ENCODE results near the gene SFT2D1.

DNA sequence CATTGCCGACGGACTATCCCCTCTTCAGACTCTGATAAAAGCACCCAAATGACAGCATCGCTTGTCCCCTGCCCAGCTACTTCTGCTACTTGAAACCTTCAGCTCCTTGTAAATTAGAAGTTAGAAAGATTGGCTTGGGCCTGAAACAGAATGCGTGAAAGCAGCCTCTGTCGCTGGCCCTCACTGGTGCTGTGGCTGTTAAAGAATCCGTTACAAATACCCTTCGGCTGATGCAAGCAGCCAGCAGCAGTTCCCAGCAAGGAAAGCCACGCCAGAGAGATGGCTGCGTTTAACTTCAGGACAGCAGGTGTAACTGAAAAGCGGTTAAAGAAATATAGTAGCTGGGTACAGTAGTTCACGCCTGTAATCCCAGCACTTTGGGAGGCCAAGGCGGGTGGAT is 31.7 kb downstream of the SFT2D1 start:
- TF ChIP-seq, protein P1, sequence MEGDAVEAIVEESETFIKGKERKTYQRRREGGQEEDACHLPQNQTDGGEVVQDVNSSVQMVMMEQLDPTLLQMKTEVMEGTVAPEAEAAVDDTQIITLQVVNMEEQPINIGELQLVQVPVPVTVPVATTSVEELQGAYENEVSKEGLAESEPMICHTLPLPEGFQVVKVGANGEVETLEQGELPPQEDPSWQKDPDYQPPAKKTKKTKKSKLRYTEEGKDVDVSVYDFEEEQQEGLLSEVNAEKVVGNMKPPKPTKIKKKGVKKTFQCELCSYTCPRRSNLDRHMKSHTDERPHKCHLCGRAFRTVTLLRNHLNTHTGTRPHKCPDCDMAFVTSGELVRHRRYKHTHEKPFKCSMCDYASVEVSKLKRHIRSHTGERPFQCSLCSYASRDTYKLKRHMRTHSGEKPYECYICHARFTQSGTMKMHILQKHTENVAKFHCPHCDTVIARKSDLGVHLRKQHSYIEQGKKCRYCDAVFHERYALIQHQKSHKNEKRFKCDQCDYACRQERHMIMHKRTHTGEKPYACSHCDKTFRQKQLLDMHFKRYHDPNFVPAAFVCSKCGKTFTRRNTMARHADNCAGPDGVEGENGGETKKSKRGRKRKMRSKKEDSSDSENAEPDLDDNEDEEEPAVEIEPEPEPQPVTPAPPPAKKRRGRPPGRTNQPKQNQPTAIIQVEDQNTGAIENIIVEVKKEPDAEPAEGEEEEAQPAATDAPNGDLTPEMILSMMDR (IDR thresholded peaks at IDR 0.05): no peak
- TF ChIP-seq, protein P2, sequence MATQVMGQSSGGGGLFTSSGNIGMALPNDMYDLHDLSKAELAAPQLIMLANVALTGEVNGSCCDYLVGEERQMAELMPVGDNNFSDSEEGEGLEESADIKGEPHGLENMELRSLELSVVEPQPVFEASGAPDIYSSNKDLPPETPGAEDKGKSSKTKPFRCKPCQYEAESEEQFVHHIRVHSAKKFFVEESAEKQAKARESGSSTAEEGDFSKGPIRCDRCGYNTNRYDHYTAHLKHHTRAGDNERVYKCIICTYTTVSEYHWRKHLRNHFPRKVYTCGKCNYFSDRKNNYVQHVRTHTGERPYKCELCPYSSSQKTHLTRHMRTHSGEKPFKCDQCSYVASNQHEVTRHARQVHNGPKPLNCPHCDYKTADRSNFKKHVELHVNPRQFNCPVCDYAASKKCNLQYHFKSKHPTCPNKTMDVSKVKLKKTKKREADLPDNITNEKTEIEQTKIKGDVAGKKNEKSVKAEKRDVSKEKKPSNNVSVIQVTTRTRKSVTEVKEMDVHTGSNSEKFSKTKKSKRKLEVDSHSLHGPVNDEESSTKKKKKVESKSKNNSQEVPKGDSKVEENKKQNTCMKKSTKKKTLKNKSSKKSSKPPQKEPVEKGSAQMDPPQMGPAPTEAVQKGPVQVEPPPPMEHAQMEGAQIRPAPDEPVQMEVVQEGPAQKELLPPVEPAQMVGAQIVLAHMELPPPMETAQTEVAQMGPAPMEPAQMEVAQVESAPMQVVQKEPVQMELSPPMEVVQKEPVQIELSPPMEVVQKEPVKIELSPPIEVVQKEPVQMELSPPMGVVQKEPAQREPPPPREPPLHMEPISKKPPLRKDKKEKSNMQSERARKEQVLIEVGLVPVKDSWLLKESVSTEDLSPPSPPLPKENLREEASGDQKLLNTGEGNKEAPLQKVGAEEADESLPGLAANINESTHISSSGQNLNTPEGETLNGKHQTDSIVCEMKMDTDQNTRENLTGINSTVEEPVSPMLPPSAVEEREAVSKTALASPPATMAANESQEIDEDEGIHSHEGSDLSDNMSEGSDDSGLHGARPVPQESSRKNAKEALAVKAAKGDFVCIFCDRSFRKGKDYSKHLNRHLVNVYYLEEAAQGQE (IDR thresholded peaks at IDR 0.05; ENCODE audit: insufficient read depth in 1 of 2, low read depth in 2 of 2, low read length in 1 of 2): no peak
- TF ChIP-seq POLR2AphosphoS5 (IDR thresholded peaks at IDR 0.05; ENCODE audit: low read depth, low read length): no peak

All from Panc1 (cell line).